Neural cell (in vitro differentiated cells): ENCODE results near the gene KRT37. TPM values are rescaled to one million over a fixed set of nuclear protein-coding genes. Genes with fewer than 3 reads are reported as not detected.
"Not testable (repeated sequence)": the region's sequence is repeated elsewhere in the genome, so short reads cannot be mapped to it uniquely, and the experiment has no call there.

Experiments used
- H2AFZ ChIP-seq: fragments of 200-600, 300-800 bp; sonication (generic), shearing (Covaris generic); 2 replicates; pipeline ENCODE4 v1.6.0; 2014; ENCODE audit warnings: low read depth, mild to moderate bottlenecking, antibody characterized with exemption, low read length, moderate library complexity
- H3F3A ChIP-seq: fragments of 200-600 bp; shearing (Covaris generic); 2 replicates; pipeline ENCODE4 v1.6.1; 2016; ENCODE audit warnings: mild to moderate bottlenecking, moderate library complexity, mixed read lengths, antibody characterized with exemption, low read length; ENCODE audit not compliant: insufficient read depth, poor library complexity, severe bottlenecking
- H3K27ac ChIP-seq: fragments of 200-600, 300-800 bp; sonication (generic), shearing (Covaris generic); 2 replicates; pipeline ENCODE4 v1.5.1; 2014; ENCODE audit warnings: mild to moderate bottlenecking, low read length, moderate library complexity
- H3K27me3 ChIP-seq: fragments of 300-800, 200-600 bp; sonication (generic), shearing (Covaris generic); 2 replicates; pipeline ENCODE4 v1.6.0; 2014; ENCODE audit warnings: mild to moderate bottlenecking, low read depth, low read length, moderate library complexity; ENCODE audit not compliant: insufficient read depth
- H3K36me3 ChIP-seq: fragments of 300-800, 200-600 bp; sonication (generic), shearing (Covaris generic); 2 replicates; pipeline ENCODE4 v1.5.1; 2014; ENCODE audit warnings: mild to moderate bottlenecking, antibody characterized with exemption, low read length, moderate library complexity; ENCODE audit not compliant: insufficient read depth
- H3K4me2 ChIP-seq: fragments of 300-800, 200-600 bp; sonication (generic), shearing (Covaris generic); 2 replicates; pipeline ENCODE4 v1.6.0; 2014; ENCODE audit warnings: mild to moderate bottlenecking, low read length
- H3K4me3 ChIP-seq: fragments of 300-800, 200-600 bp; sonication (generic), shearing (Covaris generic); 2 replicates; pipeline ENCODE4 v1.5.1; 2014; ENCODE audit warnings: mild to moderate bottlenecking, low read length, moderate library complexity
- H3K79me2 ChIP-seq: fragments of 200-600 bp; shearing (Covaris generic); replicated peaks from 2 replicates; pipeline ENCODE4 v1.6.0; 2014; ENCODE audit warnings: mild to moderate bottlenecking, low read length, moderate library complexity; ENCODE audit not compliant: insufficient read depth
- H3K9ac ChIP-seq: fragments of 300-800, 200-600 bp; sonication (generic), shearing (Covaris generic); 2 replicates; pipeline ENCODE4 v1.6.1; 2016; ENCODE audit warnings: mild to moderate bottlenecking, low read length, mixed read lengths
- H3K9me2 ChIP-seq: fragments of 200-600 bp; shearing (Covaris generic); 2 replicates; pipeline ENCODE4 v1.6.1; 2016; ENCODE audit warnings: mild to moderate bottlenecking, low read length, mixed read lengths; ENCODE audit not compliant: insufficient read depth
- H3K9me3 ChIP-seq: fragments of 200-600, 300-800 bp; sonication (generic), shearing (Covaris generic); 2 replicates; pipeline ENCODE4 v1.6.1; 2016; ENCODE audit warnings: mild to moderate bottlenecking, mixed run types, low read length, moderate library complexity, mixed read lengths
- H4K20me1 ChIP-seq: fragments of 200-600 bp; shearing (Covaris generic); 2 replicates; pipeline ENCODE4 v1.6.1; 2016; ENCODE audit warnings: mild to moderate bottlenecking, mixed run types; ENCODE audit not compliant: insufficient read depth
- CTCF ChIP-seq: fragments of 450-650 bp; IDR thresholded peaks from 2 replicates; pipeline ENCODE4 v1.5.1; 2014; ENCODE audit warnings: antibody characterized with exemption, mild to moderate bottlenecking, moderate library complexity; ENCODE audit not compliant: poor library complexity, severe bottlenecking
- EP300 ChIP-seq: fragments of 450-650 bp; conservative IDR thresholded peaks from 2 replicates; pipeline ENCODE4 v1.6.1; 2014; ENCODE audit warnings: antibody characterized with exemption, mild to moderate bottlenecking, moderate library complexity; ENCODE audit not compliant: poor library complexity, severe bottlenecking
- EZH2 ChIP-seq: fragments of 200-600, 300-800 bp; shearing (Covaris generic), sonication (generic); IDR thresholded peaks from 2 replicates; pipeline ENCODE4 v1.6.1; 2014; ENCODE audit warnings: antibody characterized with exemption, low read length, borderline replicate concordance, mild to moderate bottlenecking; ENCODE audit not compliant: insufficient read depth, poor library complexity, severe bottlenecking
- MXI1 ChIP-seq: fragments of 450-650 bp; conservative IDR thresholded peaks from 2 replicates; pipeline ENCODE4 v1.6.1; 2014; ENCODE audit warnings: antibody characterized with exemption, mild to moderate bottlenecking; ENCODE audit not compliant: poor library complexity, severe bottlenecking
- POLR2AphosphoS5 ChIP-seq: IDR thresholded peaks from 2 replicates; pipeline ENCODE4 v1.6.1; 2012
- RAD21 ChIP-seq: fragments of 450-650 bp; conservative IDR thresholded peaks from 2 replicates; pipeline ENCODE4 v1.6.1; 2014; ENCODE audit warnings: antibody characterized with exemption, mild to moderate bottlenecking, moderate library complexity
- REST ChIP-seq: IDR thresholded peaks from 2 replicates; pipeline ENCODE4 v1.6.1; 2012; ENCODE audit warnings: borderline replicate concordance
- SMC3 ChIP-seq: fragments of 450-650 bp; conservative IDR thresholded peaks from 2 replicates; pipeline ENCODE4 v1.6.1; 2014; ENCODE audit warnings: antibody characterized with exemption, mild to moderate bottlenecking, moderate library complexity; ENCODE audit not compliant: poor library complexity
- TAF1 ChIP-seq: IDR thresholded peaks from 2 replicates; pipeline ENCODE4 v1.6.1; 2012; ENCODE audit warnings: low read depth
- polyA plus RNA-seq: library from polyadenylated mRNA; depleted of rRNA; stranded (reverse); fragments of >200 nt; gene quantifications from 2 replicates; pipeline ENCODE4 v1.2.3, GENCODE V29; 2014

Gene KRT37
- polyA plus RNA-seq, 1 donor from 2014 or later, result not detected

DNA sequence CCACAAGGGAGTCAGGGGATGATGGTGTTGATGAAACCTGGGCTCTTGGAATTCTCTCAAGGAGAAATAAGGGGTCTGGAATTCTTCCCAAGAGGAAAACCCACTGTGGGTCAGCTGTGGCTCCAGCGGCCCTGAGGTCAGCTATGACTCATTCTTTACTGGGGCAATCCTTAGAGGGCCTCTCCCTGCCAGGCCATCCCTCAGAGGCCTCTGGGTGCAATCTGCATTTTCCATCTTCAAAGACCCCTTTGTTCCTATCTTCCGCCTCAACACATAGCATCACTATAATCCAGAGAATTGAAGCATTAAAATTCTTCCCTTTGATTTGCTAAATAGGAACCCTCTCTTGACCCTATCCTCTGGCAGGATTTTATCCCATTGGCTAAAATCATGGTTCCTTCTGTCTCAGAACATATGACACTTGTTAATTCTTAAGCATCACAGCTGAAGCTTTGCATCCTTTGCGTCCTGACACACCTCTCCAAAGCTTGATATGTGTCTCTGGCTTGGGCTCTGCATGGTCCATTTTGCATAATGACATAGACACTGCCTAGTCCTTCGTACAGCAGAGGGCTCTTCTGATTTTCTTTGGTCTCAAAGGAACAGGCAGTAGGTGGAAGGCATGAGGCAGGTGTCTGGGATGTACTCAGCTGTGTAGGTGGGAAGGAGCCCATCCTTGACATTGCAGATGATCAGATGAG, 4.4 kb upstream of the KRT37 start:
- no peaks in the 10 kb centered on the region for H3K9me3 ChIP-seq
- no peak overlapping the region for H3K4me3 ChIP-seq
- no peaks in the 10 kb centered on the region for H3K27me3 ChIP-seq
- no peaks in the 10 kb centered on the region for H4K20me1 ChIP-seq
- no peaks in the 10 kb centered on the region for H3K79me2 ChIP-seq
- no peaks in the 10 kb centered on the region for H3K9me2 ChIP-seq
- H3K27ac ChIP-seq, result no peak overlapping the region
- H2AFZ ChIP-seq, result no peak overlapping the region
- H3K4me2 ChIP-seq, result no peak overlapping the region
- H3K9ac ChIP-seq, result no peak overlapping the region
- H3K36me3 ChIP-seq, result no peaks in the 10 kb centered on the region
- TF ChIP-seq MXI1, result no peak
- TF ChIP-seq EP300, result no peak
- TF ChIP-seq CTCF, result no peak
- no peak for TF ChIP-seq RAD21
- TF ChIP-seq EZH2, result no peak
- TF ChIP-seq POLR2AphosphoS5, result no peak
- TF ChIP-seq SMC3, result no peak
- TF ChIP-seq TAF1, result no peak
- no peak for TF ChIP-seq REST
- no peaks in the 10 kb centered on the region for H3F3A ChIP-seq

GRCh38 chr17:41422586-41422985, 1.8 kb downstream of the KRT37 start:
- H3K27me3 ChIP-seq, H3K9me3 ChIP-seq, H4K20me1 ChIP-seq, H3K36me3 ChIP-seq, H2AFZ ChIP-seq, H3K79me2 ChIP-seq, H3K9ac ChIP-seq, H3F3A ChIP-seq, H3K4me3 ChIP-seq, H3K27ac ChIP-seq, H3K9me2 ChIP-seq, H3K4me2 ChIP-seq: not testable (repeated sequence)

- Histone ChIP-seq H3F3A (no peaks in the 10 kb centered on the region), H3K9me2 (no peaks in the 10 kb centered on the region), H3K9me3 (no peaks in the 10 kb centered on the region), H3K27ac (no peak overlapping the region), H3K36me3 (no peaks in the 10 kb centered on the region), H3K27me3 (no peaks in the 10 kb centered on the region), H3K4me2 (no peak overlapping the region), H2AFZ (no peak overlapping the region), H3K79me2 (no peaks in the 10 kb centered on the region), H3K9ac (no peak overlapping the region), H4K20me1 (no peaks in the 10 kb centered on the region), H3K4me3 (no peak overlapping the region)
- no peak for TF ChIP-seq SMC3
- TF ChIP-seq TAF1, result no peak
- no peak for TF ChIP-seq EZH2
- TF ChIP-seq RAD21, result no peak
- TF ChIP-seq EP300, result no peak
- no peak for TF ChIP-seq POLR2AphosphoS5
- TF ChIP-seq MXI1, result no peak
- no peak for TF ChIP-seq CTCF
- no peak for TF ChIP-seq REST
Observed at GRCh38 chr17:41421617-41422016, 2.8 kb downstream of the KRT37 start.
